ENCODE measurements around the gene ADAT3.

ADAT3 gene

DNA sequence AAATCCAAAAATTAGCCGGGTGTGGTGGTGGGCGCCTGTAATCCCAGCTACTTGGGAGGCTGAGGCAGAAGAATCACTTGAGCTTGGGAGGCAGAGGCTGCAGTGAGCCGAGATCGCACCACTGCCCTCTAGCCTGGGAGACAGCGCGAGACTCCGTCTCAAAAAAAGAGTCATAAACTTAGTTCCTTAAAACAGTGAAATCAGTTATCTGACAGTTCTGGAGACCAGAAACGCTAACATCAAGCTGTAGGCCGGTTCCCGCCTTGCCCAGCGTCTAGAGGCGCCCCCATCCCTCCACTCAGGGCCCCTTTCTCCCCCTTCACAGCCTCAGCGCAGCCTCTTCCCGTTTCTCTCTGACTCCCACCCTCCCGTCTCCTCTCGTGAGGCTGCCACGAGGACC, 11.9 kb downstream of the ADAT3 start:
- DNase-seq = no peak

DNA sequence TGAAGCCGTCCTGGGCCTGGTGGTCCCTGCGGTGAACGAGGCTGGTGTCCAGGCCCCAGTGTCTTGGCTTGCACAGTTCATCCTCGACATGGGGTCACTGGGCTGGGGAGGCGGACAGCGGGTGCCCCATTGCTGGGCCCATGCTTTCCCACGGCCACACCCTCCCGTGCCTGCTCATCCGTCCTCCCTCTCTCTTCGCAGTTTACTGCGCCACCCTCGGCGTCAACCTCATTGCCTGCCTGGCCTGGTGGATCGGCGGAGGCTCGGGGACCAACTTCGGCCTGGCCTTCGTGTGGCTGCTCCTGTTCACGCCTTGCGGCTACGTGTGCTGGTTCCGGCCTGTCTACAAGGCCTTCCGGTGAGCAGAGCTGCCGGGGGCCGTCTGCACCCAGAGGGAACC, 12.7 kb downstream of the ADAT3 start:
- DNase-seq = no peak

DNA sequence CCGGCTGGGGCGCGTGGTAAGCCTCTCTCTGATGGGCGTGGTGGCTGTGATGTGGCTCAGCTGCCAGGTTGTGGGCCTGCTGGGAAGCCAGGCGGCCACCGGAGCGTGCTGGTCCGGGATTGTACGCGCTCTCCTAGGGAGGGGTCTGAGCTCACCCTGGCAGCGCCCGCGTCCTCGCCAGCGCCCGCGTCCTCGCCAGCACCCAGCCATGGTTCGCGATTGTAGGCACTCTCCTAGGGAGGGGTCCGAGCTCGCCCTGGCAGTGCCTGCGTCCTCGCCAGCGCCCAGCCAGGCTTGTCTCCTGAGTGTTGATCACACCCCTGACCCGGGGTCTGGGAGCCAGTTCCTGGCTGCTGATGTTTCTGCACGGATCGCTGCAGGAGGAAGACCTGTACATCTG, 13.8 kb downstream of the ADAT3 start:
- no peak for DNase-seq

DNA sequence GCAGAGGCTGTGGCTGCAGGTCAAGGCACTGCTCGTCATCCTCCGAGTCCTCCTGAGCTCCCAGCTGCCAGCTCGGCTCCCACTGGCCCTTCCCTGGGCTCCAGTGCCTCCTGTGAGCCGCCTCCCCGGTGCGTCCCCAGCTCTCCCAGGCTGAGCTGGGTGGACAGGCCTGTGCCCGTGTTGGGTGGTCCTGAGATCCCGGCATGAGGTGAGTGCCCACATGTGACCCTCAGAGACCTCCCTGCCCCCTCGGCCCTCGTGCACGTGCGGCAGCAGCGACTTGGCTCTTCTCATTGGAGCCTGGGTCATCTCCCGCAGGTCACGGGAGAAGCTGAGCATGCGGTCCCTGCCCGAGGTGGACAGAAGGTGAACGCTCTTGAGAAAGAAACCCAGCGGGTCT, 15.4 kb downstream of the ADAT3 start:
- no peak for DNase-seq

DNA sequence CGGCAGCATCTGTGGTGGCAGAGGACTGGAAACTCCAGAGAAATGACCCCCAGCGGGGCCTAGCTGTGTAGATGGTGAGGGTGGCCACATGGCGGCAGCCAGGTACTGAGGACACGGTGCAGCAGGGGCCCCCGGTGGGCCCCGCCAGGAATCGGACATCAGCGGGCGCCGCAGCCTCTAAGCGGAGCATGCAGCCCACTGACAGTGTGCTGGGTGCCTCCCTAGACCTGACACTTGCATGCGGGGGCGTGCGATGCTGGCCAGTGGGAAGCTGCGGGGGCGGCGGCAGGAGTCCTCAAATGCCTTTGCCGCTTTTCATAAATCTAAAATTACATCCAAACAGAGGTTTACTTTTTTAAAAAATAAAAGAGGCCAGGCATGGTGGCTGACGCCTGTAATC, 16.1 kb downstream of the ADAT3 start:
- DNase-seq = no peak

DNA sequence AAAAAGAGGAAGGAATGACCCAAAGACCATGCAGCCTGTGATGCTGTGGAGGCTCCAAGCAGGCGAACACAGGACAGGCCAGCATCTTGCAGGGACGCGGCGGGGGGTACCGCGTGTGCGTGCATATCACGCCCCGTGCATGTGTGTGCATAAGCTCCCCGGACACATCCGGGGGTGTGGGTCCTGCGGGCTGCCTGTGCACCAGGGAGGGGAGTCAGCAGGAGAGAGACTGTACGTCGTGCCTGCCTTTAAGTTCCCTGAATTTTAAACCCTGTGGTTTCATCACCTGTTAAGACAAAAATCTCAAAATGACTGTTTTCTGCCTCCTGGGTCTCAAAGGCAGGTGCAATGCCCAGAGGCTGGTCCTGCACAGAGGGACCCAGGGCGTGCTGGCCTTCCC, 16.6 kb downstream of the ADAT3 start:
- DNase-seq = no peak

DNA sequence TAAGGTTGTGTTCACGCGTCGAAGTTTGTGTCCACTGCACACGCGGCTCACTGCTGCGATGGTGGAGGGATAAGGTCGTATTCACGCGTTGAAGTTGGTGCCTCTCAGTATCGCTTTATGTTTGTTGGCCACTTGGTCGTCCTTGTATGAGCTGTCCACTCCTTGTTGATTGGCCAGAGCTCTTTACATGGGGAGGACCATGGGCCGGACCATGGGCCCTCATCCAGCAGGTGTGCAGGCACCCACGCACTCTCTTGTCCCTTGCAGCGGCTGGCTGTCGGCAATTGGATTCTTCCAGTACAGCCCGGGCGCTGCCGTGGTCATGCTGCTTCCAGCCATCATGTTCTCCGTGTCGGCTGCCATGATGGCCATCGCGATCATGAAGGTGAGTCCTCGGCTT, 17.6 kb downstream of the ADAT3 start:
- DNase-seq = no peak

DNA sequence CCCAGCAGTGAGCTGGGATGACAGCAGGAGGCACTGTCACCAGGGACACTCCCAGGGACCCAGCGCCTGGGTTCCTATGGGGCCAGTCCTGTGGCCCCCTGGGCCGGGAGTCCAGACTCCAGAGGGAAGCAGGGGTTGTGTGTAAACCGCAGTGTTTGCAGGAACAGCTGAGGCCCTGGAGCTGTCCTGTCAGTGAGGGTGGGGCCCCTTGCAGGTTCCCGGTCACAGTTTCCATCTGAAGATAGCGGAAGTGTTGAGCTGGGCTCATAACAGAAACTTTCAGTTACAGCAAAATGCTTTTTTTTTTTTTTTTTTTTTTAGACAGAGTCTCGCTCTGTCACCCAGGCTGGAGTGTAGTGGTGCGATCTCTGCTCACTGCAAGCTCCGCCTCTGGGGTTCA, 18.1 kb downstream of the ADAT3 start:
- DNase-seq = peak; percentile 37

DNA sequence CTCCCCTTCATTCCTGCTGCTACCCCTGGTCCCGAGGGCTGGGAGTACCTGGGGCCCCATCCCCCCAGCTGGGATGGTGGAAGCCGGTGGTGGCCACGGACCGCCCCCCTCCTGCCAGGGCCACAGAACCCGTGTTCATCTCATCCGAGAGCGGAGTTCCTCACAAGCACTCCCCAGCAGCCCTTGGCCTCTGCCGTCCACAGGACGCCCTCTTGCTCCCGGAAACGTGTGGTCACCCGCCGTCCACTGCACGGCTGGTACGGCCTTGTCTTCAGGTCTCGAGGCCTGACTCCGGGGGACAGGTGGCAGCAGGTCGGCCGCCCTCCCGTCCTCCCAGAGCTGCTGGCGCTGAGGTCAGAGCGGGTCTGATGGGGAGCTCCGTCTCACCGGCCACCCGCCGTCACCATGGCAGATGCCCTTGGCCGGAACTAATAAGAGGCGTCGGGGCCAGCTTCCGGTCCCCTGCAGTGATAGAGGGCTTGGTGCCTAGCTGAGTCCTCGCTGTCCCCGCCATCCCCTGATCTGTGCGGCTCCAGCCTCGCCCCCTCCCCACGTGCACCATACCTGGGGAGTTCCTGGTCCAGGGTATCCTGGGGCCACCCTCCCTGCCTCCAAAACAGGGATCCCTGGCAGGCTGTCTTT, 19.2 kb downstream of the ADAT3 start:
- no peak for DNase-seq

DNA sequence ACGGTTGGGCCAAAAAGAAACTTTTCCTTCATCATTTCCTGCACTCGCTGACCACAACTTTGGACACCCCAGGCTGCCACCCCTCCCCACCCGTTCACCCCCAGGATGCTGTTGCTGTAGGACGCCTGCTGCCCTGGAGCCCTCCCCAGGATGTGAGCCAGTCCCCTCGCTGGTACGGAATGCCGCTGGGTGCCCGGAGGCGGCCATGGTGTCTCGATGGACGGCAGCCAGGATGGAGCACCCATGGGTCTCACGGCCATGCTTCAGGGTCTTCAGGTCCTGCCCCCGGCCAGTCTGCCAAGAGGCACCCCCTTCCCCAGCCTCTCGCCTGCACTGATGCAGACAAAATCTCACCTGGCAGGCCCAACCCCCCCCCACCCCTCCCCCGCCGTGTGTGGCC, 20.3 kb downstream of the ADAT3 start:
- no peak for DNase-seq

DNA sequence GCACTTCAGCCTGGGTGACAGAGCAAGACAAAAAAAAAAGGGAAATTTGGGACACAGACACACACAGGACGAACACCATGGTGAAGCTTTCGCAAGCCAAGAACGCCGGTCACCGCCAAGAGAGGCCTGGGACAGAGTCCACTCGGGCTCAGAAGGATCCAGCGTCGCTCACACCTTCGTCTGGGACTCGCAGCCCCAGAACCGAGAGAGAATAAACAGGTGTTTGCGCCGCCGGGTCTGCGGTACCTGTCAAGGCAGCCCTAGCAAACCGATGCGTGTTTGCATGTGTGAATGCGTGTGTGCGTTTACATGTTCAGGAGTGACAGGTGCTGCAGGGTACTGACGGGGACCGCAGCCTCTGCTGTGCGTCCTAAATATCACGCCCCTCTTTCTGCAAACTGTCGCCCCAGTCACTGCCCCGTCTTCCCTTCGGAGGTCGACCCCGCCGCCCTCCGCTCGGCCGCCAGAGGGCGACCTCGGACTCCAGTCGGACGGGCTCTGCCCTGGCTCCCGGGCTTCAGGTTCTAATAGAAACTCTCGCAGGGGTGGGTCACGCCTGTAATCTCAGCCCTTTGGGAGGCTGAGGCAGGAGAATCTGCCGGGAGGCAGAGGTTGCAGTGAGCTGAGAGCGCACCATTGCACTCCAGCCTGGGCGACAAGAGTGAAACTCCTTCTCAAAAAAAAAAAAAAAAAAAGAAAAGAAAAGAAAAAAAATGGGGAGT, 24.0 kb downstream of the ADAT3 start:
- peak; percentile 73 for DNase-seq

DNA sequence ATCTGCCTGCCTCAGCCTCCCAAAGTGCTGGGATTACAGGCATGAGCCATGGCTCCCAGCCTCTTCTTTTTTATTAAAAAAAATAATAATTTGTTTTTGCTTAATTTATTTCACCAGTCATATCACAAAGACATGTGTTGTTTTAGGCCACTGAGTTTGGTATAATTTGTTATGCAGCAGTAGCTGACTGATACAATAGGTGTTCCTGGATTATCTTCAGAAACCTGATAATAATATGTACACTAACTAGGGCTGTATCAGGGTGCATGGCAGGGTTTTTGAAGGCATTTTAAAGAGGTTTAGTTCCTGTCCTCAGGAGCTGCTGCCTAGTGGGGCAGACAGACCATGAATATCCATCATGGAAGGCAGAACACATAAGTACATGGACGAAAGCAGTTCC, 26.2 kb downstream of the ADAT3 start:
- no peak for DNase-seq

DNA sequence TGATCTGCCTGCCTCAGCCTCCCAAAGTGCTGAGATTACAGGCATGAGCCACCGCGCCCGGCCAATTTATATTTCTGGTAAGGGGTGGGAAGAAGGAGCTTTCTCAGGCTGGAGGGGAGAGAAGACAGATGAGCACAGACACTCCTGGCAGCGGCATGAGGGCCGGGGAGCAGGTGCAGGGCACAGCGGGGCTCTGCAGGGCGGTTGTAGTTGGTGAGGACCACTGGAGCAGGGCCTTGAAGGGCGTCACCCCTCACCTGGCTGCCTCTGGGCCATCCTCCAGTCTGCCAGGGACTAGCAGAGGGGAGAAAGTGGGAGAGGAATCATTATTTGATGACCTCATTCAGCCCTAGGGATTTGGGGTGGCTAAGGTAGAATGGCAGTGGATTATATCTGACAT, 27.2 kb downstream of the ADAT3 start:
- no peak for DNase-seq

DNA sequence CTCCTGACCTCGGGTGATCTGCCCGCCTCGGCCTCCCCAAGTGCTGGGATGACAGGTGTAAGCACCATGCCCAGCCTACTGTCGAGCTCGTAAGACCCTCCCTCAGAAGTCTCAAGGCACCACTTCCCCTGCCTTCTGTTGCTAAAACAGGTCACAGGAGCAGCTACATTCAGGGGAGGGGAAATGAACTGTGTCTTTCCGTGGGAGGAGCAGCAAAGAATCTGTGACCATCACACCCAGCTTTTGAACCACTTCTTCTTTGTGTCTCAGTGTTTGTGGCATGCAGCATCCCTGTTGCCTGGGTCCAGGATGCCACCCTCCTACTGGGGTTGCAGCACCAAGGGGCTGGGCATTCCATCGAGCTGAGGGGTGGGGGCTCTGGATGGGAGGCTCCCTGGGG, 28.0 kb downstream of the ADAT3 start:
- DNase-seq = no peak

DNA sequence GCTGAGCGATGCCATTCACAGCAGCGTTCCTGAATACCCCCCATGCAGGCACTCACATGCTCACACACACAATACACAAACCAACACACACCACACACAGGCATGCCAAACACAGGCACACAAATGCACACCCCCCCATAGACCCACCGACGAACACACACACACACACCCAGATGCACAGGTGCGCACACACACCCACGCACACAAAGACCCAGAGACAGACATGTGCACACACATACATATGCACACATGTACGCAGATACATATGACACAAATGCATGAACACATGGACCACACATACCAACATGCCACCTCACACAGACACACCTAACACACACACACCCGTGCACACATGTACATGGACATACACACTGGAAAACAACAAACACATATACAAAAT, 28.7 kb downstream of the ADAT3 start:
- DNase-seq = no peak

DNA sequence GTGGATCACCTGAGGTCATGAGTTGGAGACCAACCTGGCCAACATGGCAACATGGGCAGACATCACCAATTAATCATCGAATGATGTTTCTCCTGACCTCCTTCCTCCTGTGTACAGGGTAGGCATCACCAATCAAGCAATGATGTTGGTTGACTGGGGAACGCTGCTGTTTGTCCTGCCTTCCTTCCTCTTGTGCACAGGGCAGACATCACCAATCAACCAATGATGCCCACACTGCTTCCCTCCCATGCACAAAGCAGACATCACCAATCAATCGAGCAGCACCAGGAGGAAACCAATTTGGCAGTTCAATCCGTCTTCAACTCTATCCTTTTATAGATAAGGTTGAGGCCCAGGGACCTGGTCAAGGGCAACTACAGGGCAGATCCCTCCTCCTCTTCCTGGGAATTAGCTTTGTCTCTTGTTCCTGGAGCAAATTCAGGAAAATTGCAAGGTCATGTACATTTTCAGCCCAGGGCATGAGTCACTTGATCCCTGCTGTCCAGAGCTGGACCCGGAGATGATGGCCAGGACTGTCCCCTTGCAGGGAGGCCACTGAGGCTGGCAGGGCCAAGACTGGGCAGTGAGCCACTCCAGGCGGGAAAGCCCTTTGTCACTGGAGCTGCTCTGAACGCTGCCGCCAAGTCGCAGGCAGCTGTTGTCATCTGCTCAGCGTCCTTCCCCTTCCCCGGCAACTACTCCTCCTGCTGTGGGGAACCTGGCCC, 30.4 kb downstream of the ADAT3 start:
- DNase-seq = no peak

DNA sequence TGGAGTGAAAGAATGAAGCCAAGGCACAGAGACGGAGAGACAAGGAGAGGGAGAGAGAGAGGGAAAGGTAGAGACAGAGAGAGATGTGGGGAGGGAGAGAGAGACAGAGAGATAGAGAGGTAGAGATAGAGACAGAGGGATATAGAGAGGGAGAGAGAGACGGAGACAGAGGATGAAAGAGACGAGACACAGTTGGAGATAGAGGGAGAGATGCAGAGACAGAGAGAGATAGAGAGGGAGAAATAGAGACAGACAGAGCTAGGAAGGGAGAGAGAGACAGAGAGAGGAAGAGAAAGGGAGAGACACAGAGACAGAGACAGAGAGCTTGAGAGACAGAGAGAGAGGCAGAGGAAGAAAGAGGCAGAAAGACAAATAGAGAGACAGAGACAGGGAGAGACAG, 31.2 kb downstream of the ADAT3 start:
- DNase-seq = no peak

DNA sequence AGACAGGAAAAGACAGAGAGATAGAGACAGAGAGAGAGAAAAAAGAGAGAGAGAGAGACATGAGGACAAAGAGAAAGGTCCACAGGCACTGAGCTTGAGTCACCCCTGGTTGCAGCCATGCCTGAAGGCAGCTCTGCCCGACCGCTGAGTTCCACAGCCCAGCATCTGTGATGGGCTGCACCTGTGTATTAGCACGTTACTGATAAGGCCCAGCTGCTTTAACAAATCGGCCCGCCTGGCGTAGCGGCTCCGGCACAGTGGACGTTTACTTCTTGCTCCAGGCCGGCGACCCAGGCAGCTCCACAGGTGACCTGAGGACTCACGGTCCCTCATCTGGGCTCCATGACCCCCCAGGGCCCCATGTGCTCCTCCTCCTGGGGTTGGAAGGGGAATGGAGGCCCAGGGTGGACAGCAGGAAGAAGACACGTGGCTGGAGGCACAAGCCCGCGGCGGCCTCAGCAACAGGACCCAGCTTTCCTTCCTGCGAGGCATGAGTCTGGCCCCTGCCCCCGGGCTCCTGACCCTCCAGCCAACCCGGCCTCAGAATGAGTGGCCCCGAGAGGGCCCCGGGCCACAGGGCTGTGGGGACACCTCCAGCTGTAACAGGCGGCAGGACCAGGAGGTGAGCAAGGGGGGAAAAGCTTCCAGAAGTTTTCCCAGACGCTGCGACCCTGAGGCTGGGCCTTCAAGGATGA, 31.9 kb downstream of the ADAT3 start:
- no peak for DNase-seq

DNA sequence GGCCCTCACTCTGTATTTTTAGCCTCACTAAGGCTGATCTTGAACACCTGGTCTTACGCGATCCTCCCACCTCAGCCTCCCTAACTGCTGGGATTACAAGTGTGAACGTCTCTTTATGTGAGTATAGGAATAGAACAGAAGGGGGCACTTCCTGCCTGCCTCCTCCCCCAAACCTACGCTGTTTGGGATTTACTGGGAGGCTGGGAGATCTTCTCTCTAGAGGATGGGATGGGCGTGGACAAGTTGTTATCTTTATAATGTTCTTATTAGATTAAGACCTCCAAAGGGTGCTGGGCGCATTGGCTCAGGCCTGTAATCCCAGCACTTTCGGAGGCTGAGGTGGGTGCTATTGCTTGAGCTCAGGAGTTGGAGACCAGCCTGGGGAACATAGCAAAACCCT, 32.9 kb downstream of the ADAT3 start:
- no peak for DNase-seq

DNA sequence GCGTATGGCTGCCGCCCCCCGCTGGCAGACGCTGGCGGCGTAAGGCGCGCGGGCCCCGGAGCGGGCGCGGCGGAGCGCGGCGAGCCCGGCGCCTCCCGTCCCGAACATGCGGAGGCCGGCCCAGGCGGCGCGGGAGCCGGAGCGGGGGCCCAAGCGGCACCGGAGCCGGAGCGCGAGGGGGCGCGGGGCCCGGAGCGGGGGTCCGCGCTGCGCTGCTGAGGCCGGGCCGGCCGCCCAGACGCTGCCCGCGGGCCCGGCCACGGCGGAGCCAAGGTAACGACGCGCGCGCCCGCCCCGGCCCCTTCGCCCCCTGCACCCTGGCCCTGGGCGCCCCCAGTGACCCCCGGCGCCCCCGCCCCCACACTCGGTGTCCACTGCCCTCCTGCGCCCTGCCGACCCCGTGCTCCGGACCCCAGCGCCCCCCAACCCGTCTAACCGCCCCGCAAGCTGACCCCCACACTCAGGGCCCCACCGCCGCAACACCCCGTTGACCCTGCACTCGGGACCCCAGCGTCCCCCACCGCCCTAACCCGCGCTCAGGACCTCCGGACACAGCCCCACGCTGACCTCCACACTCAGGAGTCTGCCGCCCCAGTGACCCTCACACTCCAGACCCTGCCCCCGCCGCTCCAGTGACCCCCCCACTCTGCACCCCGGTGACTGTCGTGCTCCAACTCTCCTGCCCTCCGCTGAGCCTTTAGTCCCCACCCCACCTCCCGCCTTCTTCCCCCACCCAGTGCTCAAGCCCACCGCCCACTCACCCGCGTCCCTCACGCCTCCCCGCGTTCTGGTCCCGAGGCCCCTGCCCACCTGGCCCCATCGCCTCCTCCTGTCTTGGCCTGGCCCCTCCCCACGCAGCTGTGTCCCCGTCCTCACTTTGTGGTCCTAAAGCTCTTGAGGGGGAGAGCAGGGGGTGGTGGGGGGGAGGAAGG, 36.2 kb downstream of the ADAT3 start, which contains the start of gene CSNK1G2:
CSNK1G2 (plus strand) TSS at position 27 of the 932 bp plus-strand sequence. CDS start 28,601 bp downstream, outside the sequence.
- no peak for DNase-seq

DNA sequence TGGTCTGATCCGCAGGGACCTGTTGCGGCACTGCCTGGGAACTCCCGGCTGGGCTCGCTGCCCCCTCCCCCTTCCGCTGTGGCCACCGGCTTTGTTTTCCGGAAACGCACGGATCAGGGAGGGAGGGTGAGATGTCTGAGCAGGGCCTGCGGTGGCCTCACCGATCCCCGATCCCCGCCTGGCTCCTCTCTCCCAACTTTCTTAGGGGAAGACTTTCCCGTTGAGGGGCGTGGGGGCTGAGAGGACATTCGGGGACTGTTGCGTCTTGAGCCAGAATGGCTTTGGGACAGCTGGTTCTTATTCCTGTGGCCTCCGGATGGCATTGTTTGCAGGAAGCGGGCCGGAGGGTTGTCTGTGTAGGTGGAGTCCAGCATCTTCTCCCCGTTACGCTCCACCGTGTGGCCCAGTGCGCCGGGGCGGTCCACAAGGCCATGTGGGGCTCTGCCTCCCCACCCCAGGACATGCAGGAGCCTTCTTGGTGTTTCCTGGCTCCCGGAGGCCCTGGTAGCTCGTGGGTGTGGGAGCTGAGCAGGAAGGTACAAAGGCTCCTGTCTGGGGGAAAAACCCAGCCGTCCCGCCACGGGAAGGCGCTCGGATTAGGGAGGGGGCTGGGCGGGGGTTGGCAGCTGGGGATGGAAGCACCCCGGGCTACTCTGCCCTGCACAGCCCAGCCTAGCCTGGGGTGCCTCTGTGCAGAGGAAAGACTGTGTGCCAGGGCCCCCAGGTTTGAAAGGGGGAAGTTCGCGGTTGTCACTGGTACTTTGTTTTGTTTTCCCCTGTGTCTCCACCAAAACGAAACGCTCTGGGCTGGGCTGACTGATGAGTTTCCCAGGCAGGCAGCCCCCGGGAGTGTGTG, 37.1 kb downstream of the ADAT3 start:
- DNase-seq = peak; percentile 84
